IMR-90 (cell line): Measurements from ENCODE around the gene COL19A1. TPM values are rescaled to one million over a fixed set of nuclear protein-coding genes. Genes with fewer than 3 reads are reported as not detected.

Experiments used
- ATAC-seq: fragments of 200-7000 bp; cut with Tn5 transposase; 2 replicates; pipeline ENCODE4 v1.9.1; 2020; ENCODE audit warnings: low read depth, mild to moderate bottlenecking, moderate library complexity
- BruUV-seq: library from RNA; stranded (reverse); fragments of 400-500 nt; replicated peaks from 2 replicates; lab custom pipeline; 2021; lab: Mats Ljungman, UMichigan
- CTCF ChIA-PET: fragments of 300-600 bp; formaldehyde crosslinking; extraction: SDS; loops from one replicate; lab custom pipeline; 2021; ENCODE audit warnings: antibody characterized with exemption; lab: Yijun Ruan, JAX
- POLR2A ChIA-PET: fragments of 300-600 bp; sonication (Branson Sonifier 250); formaldehyde crosslinking; loops from one replicate; lab custom pipeline; 2022; ENCODE audit warnings: antibody characterized with exemption; ENCODE audit not compliant: unreplicated experiment; lab: Charles Lee
- DNase-seq: peaks from one replicate; pipeline ENCODE4 v3.0.0; 2013
- H2AFZ ChIP-seq: replicated peaks from 2 replicates; pipeline ENCODE3; 2013; ENCODE audit warnings: low read length, mild to moderate bottlenecking; ENCODE audit not compliant: poor library complexity
- H2AK5ac ChIP-seq: 2 replicates; pipeline ENCODE4 v1.6.1; 2013; ENCODE audit warnings: low read depth, low read length, inconsistent platforms
- H2AK9ac ChIP-seq: replicated peaks from 2 replicates; pipeline ENCODE3; 2013; ENCODE audit warnings: mild to moderate bottlenecking, low read depth, low read length, moderate library complexity; ENCODE audit not compliant: poor library complexity
- H2BK120ac ChIP-seq: 2 replicates; pipeline ENCODE4 v1.6.1; 2013; ENCODE audit warnings: low read depth, low read length, inconsistent platforms
- H2BK15ac ChIP-seq: 3 replicates; pipeline ENCODE4 v1.6.1; 2013; ENCODE audit warnings: low read depth, low read length, inconsistent platforms
- H2BK20ac ChIP-seq: 2 replicates; pipeline ENCODE4 v1.6.1; 2013; ENCODE audit warnings: low read depth, mild to moderate bottlenecking, inconsistent platforms, low read length, moderate library complexity
- H2BK5ac ChIP-seq: 2 replicates; pipeline ENCODE4 v1.6.1; 2013; ENCODE audit warnings: mild to moderate bottlenecking, low read depth, low read length, inconsistent platforms; ENCODE audit not compliant: poor library complexity, severe bottlenecking
- H3K14ac ChIP-seq: replicated peaks from 2 replicates; pipeline ENCODE4 v1.6.1; 2013; ENCODE audit warnings: low read depth, low read length, inconsistent platforms
- H3K18ac ChIP-seq: 2 replicates; pipeline ENCODE4 v1.6.1; 2013; ENCODE audit warnings: low read depth, low read length, control low read depth
- H3K23ac ChIP-seq: 2 replicates; pipeline ENCODE4 v1.6.1; 2013; ENCODE audit warnings: low read depth, low read length, inconsistent platforms
- H3K27ac ChIP-seq: 2 replicates; pipeline ENCODE4 v1.5.1; 2013; ENCODE audit warnings: mild to moderate bottlenecking, control low read depth, low read length; ENCODE audit not compliant: insufficient read depth
- H3K27me3 ChIP-seq: 2 replicates; pipeline ENCODE4 v1.6.1; 2013; ENCODE audit warnings: low read length; ENCODE audit not compliant: control insufficient read depth, insufficient read depth
- H3K36me3 ChIP-seq: 2 replicates; pipeline ENCODE4 v1.6.1; 2013; ENCODE audit warnings: low read length, mixed read lengths; ENCODE audit not compliant: control insufficient read depth, insufficient read depth
- H3K4ac ChIP-seq: 2 replicates; pipeline ENCODE4 v1.6.1; 2013; ENCODE audit warnings: low read depth, low read length, inconsistent platforms
- H3K4me1 ChIP-seq: 2 replicates; pipeline ENCODE4 v1.6.1; 2013; ENCODE audit warnings: low read length, mixed read lengths; ENCODE audit not compliant: control insufficient read depth, insufficient read depth
- H3K4me2 ChIP-seq: 2 replicates; pipeline ENCODE4 v1.6.1; 2013; ENCODE audit warnings: low read depth, mild to moderate bottlenecking, control low read depth, low read length, moderate library complexity
- H3K4me3 ChIP-seq: 2 replicates; pipeline ENCODE4 v1.5.1; 2013; ENCODE audit warnings: low read depth, mild to moderate bottlenecking, control low read depth, low read length, moderate library complexity; ENCODE audit not compliant: insufficient read depth
- H3K56ac ChIP-seq: 2 replicates; pipeline ENCODE4 v1.6.1; 2013; ENCODE audit warnings: low read length, inconsistent platforms; ENCODE audit not compliant: insufficient read depth; ENCODE audit errors: extremely low read depth
- H3K79me1 ChIP-seq, 2 experiments: 2 replicates each; pipeline ENCODE4 v1.6.1; 2013; ENCODE audit warnings: low read length in 2 of 2, inconsistent platforms in 1 of 2, low read depth in 1 of 2
- H3K9ac ChIP-seq: 2 replicates; pipeline ENCODE4 v1.6.1; 2013; ENCODE audit warnings: low read depth, low read length, control low read depth
- H3K9me1 ChIP-seq: 2 replicates; pipeline ENCODE4 v1.6.1; 2013; ENCODE audit warnings: low read length, inconsistent platforms; ENCODE audit not compliant: insufficient read depth
- H3K9me3 ChIP-seq: 2 replicates; pipeline ENCODE4 v1.6.1; 2013; ENCODE audit warnings: low read length; ENCODE audit not compliant: control insufficient read depth, insufficient read depth
- H4K20me1 ChIP-seq: 2 replicates; pipeline ENCODE4 v1.6.1; 2013; ENCODE audit warnings: low read length, inconsistent platforms; ENCODE audit not compliant: insufficient read depth
- H4K5ac ChIP-seq: 2 replicates; pipeline ENCODE4 v1.6.1; 2013; ENCODE audit warnings: mild to moderate bottlenecking, low read depth, low read length, control low read depth
- H4K8ac ChIP-seq, 2 experiments: 2 replicates each; pipeline ENCODE4 v1.6.1; 2013; ENCODE audit warnings: low read depth in 2 of 2, low read length in 2 of 2, control low read depth in 1 of 2, inconsistent platforms in 1 of 2
- H4K91ac ChIP-seq: 2 replicates; pipeline ENCODE4 v1.6.1; 2013; ENCODE audit warnings: low read depth, low read length, inconsistent platforms; ENCODE audit not compliant: insufficient read depth
- CHD1 ChIP-seq: IDR thresholded peaks from 2 replicates; pipeline ENCODE4 v1.6.1; 2012; ENCODE audit warnings: low read depth, low read length, improper control_type of control experiment
- CTCF ChIP-seq: conservative IDR thresholded peaks from 2 replicates; pipeline ENCODE4 v1.5.1; 2012; ENCODE audit warnings: mild to moderate bottlenecking, low read depth, low read length, improper control_type of control experiment
- ELK1 ChIP-seq: fragments of 150-350 bp; IDR thresholded peaks from 2 replicates; pipeline ENCODE4 v1.6.1; 2016; ENCODE audit warnings: low read depth, mild to moderate bottlenecking, low read length, moderate library complexity, borderline replicate concordance
- POLR2A ChIP-seq: IDR thresholded peaks from 2 replicates; pipeline ENCODE4 v1.6.1; 2012; ENCODE audit warnings: mild to moderate bottlenecking, low read depth, low read length
- RFX5 ChIP-seq: IDR thresholded peaks from 2 replicates; pipeline ENCODE4 v1.8.0; 2012; ENCODE audit warnings: low read depth, mild to moderate bottlenecking, low read length, moderate library complexity
- SMC3 ChIP-seq: fragments of 150-350 bp; IDR thresholded peaks from 2 replicates; pipeline ENCODE4 v1.6.1; 2016; ENCODE audit warnings: low read depth, mild to moderate bottlenecking, antibody characterized with exemption, low read length, moderate library complexity
- WGBS, 2 experiments: methylation state at CpG; one replicate each; pipeline versions ENCODE4 v1.1.5 to v1.1.7; 2013; ENCODE audit warnings: missing lambda C conversion rate in 2 of 2; ENCODE audit not compliant: insufficient read length in 1 of 2; ENCODE audit errors: extremely low coverage in 2 of 2; 5-methylcytosine and 5-hydroxymethylcytosine counted together
- dilution Hi-C: fragments of 300-500 bp; cut with HindIII; formaldehyde crosslinking; loops from one replicate; pipeline ENCODE4 v1.14.3; 2018; ENCODE audit warnings: low sequenced_read_pairs; ENCODE audit not compliant: unreplicated experiment
- in situ Hi-C: fragments of 300-500 bp; cut with MboI; formaldehyde crosslinking; loops from 3 replicates; pipeline ENCODE4 v1.14.3; 2019; ENCODE audit warnings: low sequenced_read_pairs, inconsistent platforms, mixed read lengths
- intact Hi-C: fragments of 100-400 bp; cut with micrococcal nuclease; formaldehyde crosslinking; loops from 2 replicates; pipeline ENCODE4 v1.10.0; 2022
- polyA plus RNA-seq, 3 experiments: library from polyadenylated mRNA; depleted of rRNA; stranded (reverse); fragments of >200 nt; gene quantifications; 2 replicates each; pipeline ENCODE4 v1.2.3, GENCODE V29; 2012; ENCODE audit warnings: low replicate concordance in 1 of 3
- total RNA-seq: library from RNA; depleted of rRNA; stranded (reverse); fragments of >200 nt; gene quantifications from 2 replicates; pipeline ENCODE4 v1.2.3, GENCODE V29; 2012

COL19A1 gene
- total and polyA plus RNA-seq, 2 of the 4 experiments (the other 2 are of a cell fraction) = under 0.01 TPM; not detected in 1

- ChIA-PET CTCF (no interaction called here), POLR2A (no interaction called here)
- ATAC-seq (no peak), DNase-seq (no peak)
- no peak overlapping the region for H4K5ac ChIP-seq
- H3K4me3 ChIP-seq = no peak overlapping the region
- H3K9me1 ChIP-seq = no peaks in the 10 kb centered on the region
- H3K9ac ChIP-seq = no peak overlapping the region
- no peak overlapping the region for H3K18ac ChIP-seq
- dilution Hi-C loops (no loop called here), intact Hi-C loops (no loop called here), in situ Hi-C loops (no loop called here)
- TF ChIP-seq CHD1 (no peak), SMC3 (no peak), ELK1 (no peak), POLR2A (no peak), CTCF (no peak), RFX5 (no peak)
- H2BK5ac ChIP-seq = no peak overlapping the region
- H2BK15ac ChIP-seq = no peak overlapping the region
- no peak overlapping the region for H2AFZ ChIP-seq
- H4K8ac ChIP-seq = no peak overlapping the region
- H2BK20ac ChIP-seq = no peak overlapping the region
- H3K9me3 ChIP-seq = no peaks in the 10 kb centered on the region
- H3K36me3 ChIP-seq = no peaks in the 10 kb centered on the region
- no TSS peak for BruUV-seq
- no peaks in the 10 kb centered on the region for H4K20me1 ChIP-seq
- no peak overlapping the region for H3K23ac ChIP-seq
- H3K79me1 ChIP-seq = no peaks in the 10 kb centered on the region
- no peak overlapping the region for H3K56ac ChIP-seq
- no peak overlapping the region for H3K27ac ChIP-seq
- H3K4me2 ChIP-seq = no peak overlapping the region
- WGBS, 2 experiments = no CpG with 5 or more reads among the region's 6 CpGs
- H3K4ac ChIP-seq = no peak overlapping the region
- H3K27me3 ChIP-seq = no peaks in the 10 kb centered on the region
- no peaks in the 10 kb centered on the region for H3K4me1 ChIP-seq
- no peak overlapping the region for H2AK9ac ChIP-seq
- no peak overlapping the region for H2AK5ac ChIP-seq
- no peak overlapping the region for H4K91ac ChIP-seq
- no peak overlapping the region for H3K14ac ChIP-seq
- H2BK120ac ChIP-seq = no peak overlapping the region
Measured at GRCh38 chr6:70152786-70153185, 286.4 kb downstream of the COL19A1 start.
